NT2/D1 (cell line): ENCODE results near the gene PCDHA5.

Experiments used
- SUZ12 ChIP-seq: IDR thresholded peaks from 2 replicates; pipeline ENCODE4 v1.6.1; 2011; ENCODE audit not compliant: insufficient read length, insufficient read depth; ENCODE audit errors: extremely low read depth
- YY1 ChIP-seq: IDR thresholded peaks from 2 replicates; pipeline ENCODE4 v1.6.1; 2011; ENCODE audit not compliant: insufficient read length, insufficient read depth
- ZNF274 ChIP-seq: IDR thresholded peaks from 2 replicates; pipeline ENCODE4 v1.6.1; 2011; ENCODE audit warnings: mild to moderate bottlenecking, low read depth, low read length

DNA sequence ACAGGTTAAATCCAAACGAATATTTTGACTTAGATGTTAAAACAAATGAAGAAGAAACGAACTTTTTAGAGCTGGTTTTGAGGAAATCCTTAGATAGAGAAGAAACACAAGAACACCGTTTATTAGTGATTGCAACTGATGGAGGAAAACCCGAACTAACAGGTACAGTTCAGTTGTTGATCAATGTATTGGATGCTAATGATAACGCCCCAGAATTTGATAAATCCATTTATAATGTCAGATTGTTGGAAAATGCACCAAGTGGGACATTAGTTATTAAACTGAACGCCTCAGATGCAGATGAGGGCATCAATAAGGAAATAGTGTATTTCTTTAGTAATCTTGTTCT, 842 bp downstream of the PCDHA5 start:
- TF ChIP-seq ZNF274 (no peak), YY1 (no peak), SUZ12 (no peak)
